Loucy (cell line): Measurements from ENCODE around the gene DNM3.

Experiments
- EZH2phosphoT487 ChIP-seq: fragments of 200-600 bp; IDR thresholded peaks from 2 replicates; pipeline ENCODE4 v1.6.1; 2018; ENCODE audit warnings: antibody characterized with exemption, mild to moderate bottlenecking, moderate library complexity, borderline replicate concordance
- TF ChIP-seq, protein P1 (sequence below): fragments of 200-600 bp; sonication (generic); conservative IDR thresholded peaks from 2 replicates; pipeline ENCODE4 v1.5.1; 2014; ENCODE audit warnings: mild to moderate bottlenecking, antibody characterized with exemption, low read length

DNA sequence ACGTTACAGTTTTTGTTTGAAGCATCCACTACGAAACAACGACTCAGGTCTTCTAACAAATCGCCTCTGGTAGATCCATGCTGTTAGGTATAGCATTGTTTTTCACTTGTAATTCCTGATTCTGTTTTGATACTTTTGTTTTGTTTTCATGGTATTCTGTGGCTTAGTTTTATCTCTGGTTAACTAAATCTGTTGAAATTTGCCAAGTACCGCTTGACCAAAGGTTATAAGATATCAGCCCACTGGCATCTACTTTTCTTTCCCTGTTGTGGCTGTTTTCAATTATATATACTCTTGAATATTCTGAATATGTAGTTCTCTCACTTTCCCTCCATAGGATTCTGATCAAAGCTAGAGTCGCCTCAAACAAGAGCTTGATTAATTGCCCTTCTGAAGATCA lies 304.4 kb downstream of the DNM3 start:
- TF ChIP-seq, protein P1, sequence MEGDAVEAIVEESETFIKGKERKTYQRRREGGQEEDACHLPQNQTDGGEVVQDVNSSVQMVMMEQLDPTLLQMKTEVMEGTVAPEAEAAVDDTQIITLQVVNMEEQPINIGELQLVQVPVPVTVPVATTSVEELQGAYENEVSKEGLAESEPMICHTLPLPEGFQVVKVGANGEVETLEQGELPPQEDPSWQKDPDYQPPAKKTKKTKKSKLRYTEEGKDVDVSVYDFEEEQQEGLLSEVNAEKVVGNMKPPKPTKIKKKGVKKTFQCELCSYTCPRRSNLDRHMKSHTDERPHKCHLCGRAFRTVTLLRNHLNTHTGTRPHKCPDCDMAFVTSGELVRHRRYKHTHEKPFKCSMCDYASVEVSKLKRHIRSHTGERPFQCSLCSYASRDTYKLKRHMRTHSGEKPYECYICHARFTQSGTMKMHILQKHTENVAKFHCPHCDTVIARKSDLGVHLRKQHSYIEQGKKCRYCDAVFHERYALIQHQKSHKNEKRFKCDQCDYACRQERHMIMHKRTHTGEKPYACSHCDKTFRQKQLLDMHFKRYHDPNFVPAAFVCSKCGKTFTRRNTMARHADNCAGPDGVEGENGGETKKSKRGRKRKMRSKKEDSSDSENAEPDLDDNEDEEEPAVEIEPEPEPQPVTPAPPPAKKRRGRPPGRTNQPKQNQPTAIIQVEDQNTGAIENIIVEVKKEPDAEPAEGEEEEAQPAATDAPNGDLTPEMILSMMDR = no peak
- no peak for TF ChIP-seq EZH2phosphoT487
